ENCODE measurements around the gene CDC42EP3. TPM values are rescaled to one million over a fixed set of nuclear protein-coding genes. Genes with fewer than 3 reads are reported as not detected.

Gene CDC42EP3
- total RNA-seq, 1 experiment from 2014 or later, result 29.4 TPM

GRCh38 chr2:37614061-37614738 lies 57.2 kb downstream of the CDC42EP3 start:
- no peaks in the 10 kb centered on the region for H3K9me3 Mint-ChIP-seq (ENCODE audit: low read depth, unreplicated experiment)
- no peak for TF ChIP-seq CTCF (IDR thresholded peaks at IDR 0.05; ENCODE audit: unreplicated experiment)
- CTCF ChIA-PET, result no interaction called here
- no peaks in the 10 kb centered on the region for H3K27me3 Mint-ChIP-seq (ENCODE audit: unreplicated experiment)
- no TSS peak for BruUV-seq (replicated peaks)
- H3K4me1 Mint-ChIP-seq (ENCODE audit: low read depth, unreplicated experiment), result peaks cover 8% of the 10 kb centered on the region
- no peak for DNase-seq
- H3K4me3 Mint-ChIP-seq (ENCODE audit: low read depth, unreplicated experiment), result no peak overlapping the region
- H3K36me3 Mint-ChIP-seq (ENCODE audit: insufficient read depth, unreplicated experiment), result no peaks in the 10 kb centered on the region
- intact Hi-C loops (cut with micrococcal nuclease; ENCODE audit: unreplicated experiment), result no loop called here
- H3K27ac Mint-ChIP-seq (ENCODE audit: unreplicated experiment), result no peak overlapping the region

GRCh38 chr2:37612382-37612781 lies 59.1 kb downstream of the CDC42EP3 start:
- Mint-ChIP-seq H3K36me3 (ENCODE audit: insufficient read depth, unreplicated experiment) (no peaks in the 10 kb centered on the region), H3K27ac (ENCODE audit: unreplicated experiment) (no peak overlapping the region)

GRCh38 chr2:37610638-37611289 lies 60.7 kb downstream of the CDC42EP3 start:
- intact Hi-C loops (cut with micrococcal nuclease; ENCODE audit: unreplicated experiment), result no loop called here
- Mint-ChIP-seq H3K9me3 (ENCODE audit: low read depth, unreplicated experiment) (no peaks in the 10 kb centered on the region), H3K4me1 (ENCODE audit: low read depth, unreplicated experiment) (no peaks in the 10 kb centered on the region), H3K27ac (ENCODE audit: unreplicated experiment) (no peak overlapping the region), H3K4me3 (ENCODE audit: low read depth, unreplicated experiment) (no peak overlapping the region), H3K36me3 (ENCODE audit: insufficient read depth, unreplicated experiment) (no peaks in the 10 kb centered on the region), H3K27me3 (ENCODE audit: unreplicated experiment) (no peaks in the 10 kb centered on the region)
- no TSS peak for BruUV-seq (replicated peaks)
- TF ChIP-seq CTCF (IDR thresholded peaks at IDR 0.05; ENCODE audit: unreplicated experiment), result no peak
- no peak for DNase-seq
- CTCF ChIA-PET, result interaction anchor here (0.7 kb wide), 1 partner anchor 12 kb away, joined by 3 read pairs; no protein-coding TSS in a partner anchor

More at GRCh38 chr2:37612382-37612781, 59.1 kb downstream of the CDC42EP3 start:
- intact Hi-C loops (cut with micrococcal nuclease; ENCODE audit: unreplicated experiment), result no loop called here
- no peak for TF ChIP-seq CTCF (IDR thresholded peaks at IDR 0.05; ENCODE audit: unreplicated experiment)
- CTCF ChIA-PET, result no interaction called here
- peaks cover 8% of the 10 kb centered on the region for H3K4me1 Mint-ChIP-seq (ENCODE audit: low read depth, unreplicated experiment)
- H3K27me3 Mint-ChIP-seq (ENCODE audit: unreplicated experiment), result no peaks in the 10 kb centered on the region
- DNase-seq, result no peak
- no peak overlapping the region for H3K4me3 Mint-ChIP-seq (ENCODE audit: low read depth, unreplicated experiment)
- H3K9me3 Mint-ChIP-seq (ENCODE audit: low read depth, unreplicated experiment), result no peaks in the 10 kb centered on the region
- BruUV-seq (replicated peaks), result no TSS peak

GRCh38 chr2:37609782-37610181 lies 61.7 kb downstream of the CDC42EP3 start:
- H3K4me3 Mint-ChIP-seq (ENCODE audit: low read depth, unreplicated experiment), result no peak overlapping the region
- no peaks in the 10 kb centered on the region for H3K36me3 Mint-ChIP-seq (ENCODE audit: insufficient read depth, unreplicated experiment)
- intact Hi-C loops (cut with micrococcal nuclease; ENCODE audit: unreplicated experiment), result no loop called here
- CTCF ChIA-PET, result no interaction called here
- TF ChIP-seq CTCF (IDR thresholded peaks at IDR 0.05; ENCODE audit: unreplicated experiment), result no peak
- H3K27me3 Mint-ChIP-seq (ENCODE audit: unreplicated experiment), result no peaks in the 10 kb centered on the region
- DNase-seq, result no peak
- no peak overlapping the region for H3K27ac Mint-ChIP-seq (ENCODE audit: unreplicated experiment)
- H3K9me3 Mint-ChIP-seq (ENCODE audit: low read depth, unreplicated experiment), result no peaks in the 10 kb centered on the region
- no peaks in the 10 kb centered on the region for H3K4me1 Mint-ChIP-seq (ENCODE audit: low read depth, unreplicated experiment)
- BruUV-seq (replicated peaks), result no TSS peak

Measured in Calu3 (cell line).